Activated T-cell treated with anti-CD3 and anti-CD28 coated beads, Interleukin-2, amount 50 U/mL, for 72 hours (primary cell): ENCODE data around the gene LYZL6. TPM values are rescaled to one million over a fixed set of nuclear protein-coding genes. Genes with fewer than 3 reads are reported as not detected.

ENCODE experiments used
- ATAC-seq, 2 donors: fragments of 150-1000 bp; cut with Tn5 transposase; replicated peaks in 1 of 2; 2 replicates each; pipeline ENCODE4 v1.10.0; 2021; ENCODE audit warnings: moderate library complexity in 2 of 2, mild to moderate bottlenecking in 1 of 2
- DNase-seq, 2 donors: peaks; one replicate each; pipeline ENCODE4 v3.0.0; 2021 to 2022; ENCODE audit warnings: mixed read lengths in 1 of 2
- H3K27ac Mint-ChIP-seq: one replicate; pipeline ENCODE4 v1.8.0; 2022; ENCODE audit warnings: mild to moderate bottlenecking, moderate library complexity, mixed read lengths
- H3K27me3 Mint-ChIP-seq: one replicate; pipeline ENCODE4 v1.8.0; 2022; ENCODE audit warnings: low read depth, mixed read lengths
- H3K36me3 Mint-ChIP-seq, 2 donors: one replicate each; pipeline ENCODE4 v1.8.0; 2022; ENCODE audit warnings: mixed read lengths in 2 of 2, mild to moderate bottlenecking in 1 of 2; ENCODE audit not compliant: insufficient read depth in 2 of 2
- H3K4me1 Mint-ChIP-seq: one replicate; pipeline ENCODE4 v1.8.0; 2022; ENCODE audit warnings: low read depth, mixed read lengths
- H3K4me3 Mint-ChIP-seq, 2 donors: one replicate each; pipeline ENCODE4 v1.8.0; 2022; ENCODE audit warnings: mild to moderate bottlenecking in 2 of 2, mixed read lengths in 2 of 2, moderate library complexity in 2 of 2
- H3K9me3 Mint-ChIP-seq, 2 donors: one replicate each; pipeline ENCODE4 v1.8.0; 2022; ENCODE audit warnings: mixed read lengths in 2 of 2
- total RNA-seq, 2 donors: library from RNA; stranded (reverse); gene quantifications; one replicate each; pipeline ENCODE4 v1.2.3, GENCODE V29; 2022

The LYZL6 gene
- total RNA-seq, 2 donors from 2014 or later: not detected

- H3K4me1 Mint-ChIP-seq: peaks cover 16% of the 10 kb centered on the region
- H3K27ac Mint-ChIP-seq: no peak overlapping the region
- H3K36me3 Mint-ChIP-seq: no peaks in the 10 kb centered on the region
- no peak overlapping the region for H3K4me3 Mint-ChIP-seq
- no peak for DNase-seq
- H3K27me3 Mint-ChIP-seq: no peaks in the 10 kb centered on the region
- H3K9me3 Mint-ChIP-seq: no peaks in the 10 kb centered on the region
- no peak for ATAC-seq
Observed at GRCh38 chr17:35934760-35935159, 8.8 kb downstream of the LYZL6 start.

- Mint-ChIP-seq H3K27me3 (no peaks in the 10 kb centered on the region), H3K4me1 (peaks cover 30% of the 10 kb centered on the region), H3K36me3 (no peaks in the 10 kb centered on the region), H3K9me3 (no peaks in the 10 kb centered on the region), H3K27ac (no peak overlapping the region), H3K4me3 (no peak overlapping the region)
- ATAC-seq: no peak
- DNase-seq: no peak
Observed at GRCh38 chr17:35932586-35932985, 10.9 kb downstream of the LYZL6 start.

- Mint-ChIP-seq H3K4me1 (peaks cover 30% of the 10 kb centered on the region), H3K9me3 (no peaks in the 10 kb centered on the region), H3K36me3 (no peaks in the 10 kb centered on the region), H3K4me3 (no peak overlapping the region), H3K27me3 (no peaks in the 10 kb centered on the region), H3K27ac (no peak overlapping the region)
- ATAC-seq (no peak), DNase-seq (no peak)
Observed at GRCh38 chr17:35931794-35932425, 11.6 kb downstream of the LYZL6 start.

GRCh38 chr17:35930211-35931065 is 13.1 kb downstream of the LYZL6 start, which contains the start of gene RDM1:
RDM1 (minus strand) TSS chr17:35930773; CDS start chr17:35930727, 46 bp downstream.
- Mint-ChIP-seq H3K27me3 (no peaks in the 10 kb centered on the region), H3K27ac (peak within 1 kb of the TSS; percentile 93), H3K4me3 (peak within 1 kb of the TSS; percentile 84 to 89), H3K36me3 (no peaks in the 10 kb centered on the region), H3K9me3 (no peaks in the 10 kb centered on the region), H3K4me1 (peaks cover 30% of the 10 kb centered on the region)
- ATAC-seq (peak; percentile 98), DNase-seq (peak; percentile 90 to 92)

GRCh38 chr17:35927714-35928113 is 15.8 kb downstream of the LYZL6 start:
- Mint-ChIP-seq H3K9me3 (no peaks in the 10 kb centered on the region), H3K36me3 (no peaks in the 10 kb centered on the region), H3K4me3 (no peak overlapping the region), H3K4me1 (peaks cover 30% of the 10 kb centered on the region), H3K27ac (no peak overlapping the region), H3K27me3 (no peaks in the 10 kb centered on the region)
- DNase-seq (no peak), ATAC-seq (no peak)

GRCh38 chr17:35923609-35924114 is 19.9 kb downstream of the LYZL6 start:
- ATAC-seq (peak in 1 of 2 donors; percentile 69), DNase-seq (no peak)
- no peaks in the 10 kb centered on the region for H3K9me3 Mint-ChIP-seq
- no peak overlapping the region for H3K27ac Mint-ChIP-seq
- no peaks in the 10 kb centered on the region for H3K36me3 Mint-ChIP-seq
- H3K27me3 Mint-ChIP-seq: no peaks in the 10 kb centered on the region
- H3K4me1 Mint-ChIP-seq: peaks cover 23% of the 10 kb centered on the region
- H3K4me3 Mint-ChIP-seq: no peak overlapping the region

GRCh38 chr17:35920229-35920628 is 23.3 kb downstream of the LYZL6 start:
- Mint-ChIP-seq H3K27me3 (no peaks in the 10 kb centered on the region), H3K4me1 (peaks cover 15% of the 10 kb centered on the region), H3K4me3 (peak overlapping the region in 1 of 2 donors; percentile 13), H3K27ac (no peak overlapping the region), H3K9me3 (no peaks in the 10 kb centered on the region), H3K36me3 (no peaks in the 10 kb centered on the region)
- ATAC-seq (no peak), DNase-seq (no peak)

GRCh38 chr17:35918665-35919064 is 24.8 kb downstream of the LYZL6 start:
- H3K27me3 Mint-ChIP-seq: no peaks in the 10 kb centered on the region

GRCh38 chr17:35917519-35918213 is 25.8 kb downstream of the LYZL6 start:
- no peak for ATAC-seq
- Mint-ChIP-seq H3K9me3 (no peaks in the 10 kb centered on the region), H3K36me3 (no peaks in the 10 kb centered on the region), H3K27ac (no peak overlapping the region), H3K4me3 (no peak overlapping the region), H3K4me1 (peaks cover 15% of the 10 kb centered on the region), H3K27me3 (no peaks in the 10 kb centered on the region)
- DNase-seq: no peak

More at GRCh38 chr17:35918665-35919064, 24.8 kb downstream of the LYZL6 start:
- Mint-ChIP-seq H3K4me1 (peaks cover 15% of the 10 kb centered on the region), H3K4me3 (no peak overlapping the region), H3K9me3 (no peaks in the 10 kb centered on the region), H3K36me3 (no peaks in the 10 kb centered on the region), H3K27ac (no peak overlapping the region)
- ATAC-seq: no peak
- no peak for DNase-seq

GRCh38 chr17:35915153-35915964 is 28.2 kb downstream of the LYZL6 start:
- Mint-ChIP-seq H3K4me3 (no peak overlapping the region), H3K9me3 (no peaks in the 10 kb centered on the region), H3K4me1 (peaks cover 9% of the 10 kb centered on the region), H3K27ac (no peak overlapping the region), H3K27me3 (no peaks in the 10 kb centered on the region), H3K36me3 (no peaks in the 10 kb centered on the region)
- ATAC-seq (peak in 1 of 2 donors; percentile 38), DNase-seq (no peak)

- H3K4me3 Mint-ChIP-seq: no peak overlapping the region
- no peak for ATAC-seq
- no peaks in the 10 kb centered on the region for H3K9me3 Mint-ChIP-seq
- H3K27ac Mint-ChIP-seq: no peak overlapping the region
- H3K36me3 Mint-ChIP-seq: no peaks in the 10 kb centered on the region
- no peaks in the 10 kb centered on the region for H3K4me1 Mint-ChIP-seq
- DNase-seq: no peak
- H3K27me3 Mint-ChIP-seq: no peaks in the 10 kb centered on the region
Observed at GRCh38 chr17:35914354-35914753, 29.2 kb downstream of the LYZL6 start.

- no peak for ATAC-seq
- no peak for DNase-seq
- no peak overlapping the region for H3K27ac Mint-ChIP-seq
- no peak overlapping the region for H3K4me3 Mint-ChIP-seq
- H3K9me3 Mint-ChIP-seq: no peaks in the 10 kb centered on the region
- H3K27me3 Mint-ChIP-seq: no peaks in the 10 kb centered on the region
- H3K36me3 Mint-ChIP-seq: no peaks in the 10 kb centered on the region
- no peaks in the 10 kb centered on the region for H3K4me1 Mint-ChIP-seq
Observed at GRCh38 chr17:35913609-35914008, 29.9 kb downstream of the LYZL6 start.
